ENCODE data around the gene MAP2K6. TPM values are rescaled to one million over a fixed set of nuclear protein-coding genes. Genes with fewer than 3 reads are reported as not detected.

MAP2K6 gene
- total and polyA plus RNA-seq, 2 of the 8 experiments (the other 6 are each of a cell fraction or from before 2014, with no cell fraction given), result 11.0 to 44.1 TPM

GRCh38 chr17:69557339-69557738 is 142.8 kb downstream of the MAP2K6 start:
- DNase-seq (ENCODE audit: low read depth in 1 of 2, low spot score in 2 of 2) (no peak), FAIRE-seq (no peak)
- Histone ChIP-seq H3K4me1 (replicated peaks in 1 of 4; ENCODE audit: control insufficient read depth in 3 of 4, insufficient read depth in 4 of 4, low read length in 3 of 4) (no peaks in the 10 kb centered on the region), H3K23ac (ENCODE audit: insufficient read length) (no peak overlapping the region), H4K8ac (ENCODE audit: extremely low read depth, insufficient read depth, low read length) (no peak overlapping the region), H2BK15ac (ENCODE audit: low read length) (no peak overlapping the region), H3K56ac (replicated peaks; ENCODE audit: insufficient read length, low read depth, low read length) (no peak overlapping the region), H2BK120ac (replicated peaks; ENCODE audit: low read depth, low read length) (no peak overlapping the region), H3K23me2 (ENCODE audit: low read depth, low read length) (no peaks in the 10 kb centered on the region), H3K14ac (ENCODE audit: insufficient read length) (no peak overlapping the region), H4K5ac (ENCODE audit: insufficient read length, low read depth, low read length) (no peak overlapping the region), H2AFZ (ENCODE audit: low read length) (no peak overlapping the region), H3K9ac (replicated peaks in 1 of 4; ENCODE audit: extremely low read depth in 1 of 4, low read depth in 3 of 4, low read length in 3 of 4) (no peak overlapping the region), H3K27me3 (replicated peaks in 1 of 4; ENCODE audit: control insufficient read depth in 3 of 4, extremely low read depth in 1 of 4, insufficient read depth in 3 of 4, low read length in 3 of 4) (no peaks in the 10 kb centered on the region), H3K4me3 (ENCODE audit: extremely low read depth in 1 of 4, insufficient read depth in 2 of 4, low read depth in 3 of 4, low read length in 4 of 4) (no peak overlapping the region), H2BK12ac (ENCODE audit: low read depth, low read length) (no peak overlapping the region), H3K79me2 (ENCODE audit: control insufficient read depth in 1 of 2, insufficient read depth in 2 of 2, low read length in 2 of 2) (no peaks in the 10 kb centered on the region), H3K9me3 (ENCODE audit: insufficient read depth in 2 of 2, low read depth in 1 of 2, low read length in 1 of 2) (no peaks in the 10 kb centered on the region), H2BK5ac (ENCODE audit: low read depth, low read length) (no peak overlapping the region), H2AK5ac (ENCODE audit: low read depth, low read length) (no peak overlapping the region), H3K27ac (ENCODE audit: low read depth, low read length) (no peak overlapping the region), H3K4me2 (ENCODE audit: insufficient read depth in 1 of 2, low read depth in 2 of 2, low read length in 2 of 2) (no peak overlapping the region), H3K4ac (replicated peaks; ENCODE audit: insufficient read length, low read depth, low read length) (no peak overlapping the region), H3K18ac (ENCODE audit: extremely low read depth, low read length) (no peak overlapping the region), H4K20me1 (replicated peaks in 1 of 2; ENCODE audit: control insufficient read depth in 1 of 2, insufficient read depth in 2 of 2, low read length in 2 of 2) (no peaks in the 10 kb centered on the region), H3K79me1 (ENCODE audit: low read depth, low read length) (no peaks in the 10 kb centered on the region), H3K36me3 (ENCODE audit: control insufficient read depth in 2 of 4, insufficient read depth in 4 of 4, low read length in 3 of 4) (no peaks in the 10 kb centered on the region; a peak in 1 of 8 replicates), H4K91ac (replicated peaks; ENCODE audit: insufficient read length, low read length) (no peak overlapping the region), H2BK20ac (ENCODE audit: low read length) (no peak overlapping the region)
- TF ChIP-seq, protein P1, sequence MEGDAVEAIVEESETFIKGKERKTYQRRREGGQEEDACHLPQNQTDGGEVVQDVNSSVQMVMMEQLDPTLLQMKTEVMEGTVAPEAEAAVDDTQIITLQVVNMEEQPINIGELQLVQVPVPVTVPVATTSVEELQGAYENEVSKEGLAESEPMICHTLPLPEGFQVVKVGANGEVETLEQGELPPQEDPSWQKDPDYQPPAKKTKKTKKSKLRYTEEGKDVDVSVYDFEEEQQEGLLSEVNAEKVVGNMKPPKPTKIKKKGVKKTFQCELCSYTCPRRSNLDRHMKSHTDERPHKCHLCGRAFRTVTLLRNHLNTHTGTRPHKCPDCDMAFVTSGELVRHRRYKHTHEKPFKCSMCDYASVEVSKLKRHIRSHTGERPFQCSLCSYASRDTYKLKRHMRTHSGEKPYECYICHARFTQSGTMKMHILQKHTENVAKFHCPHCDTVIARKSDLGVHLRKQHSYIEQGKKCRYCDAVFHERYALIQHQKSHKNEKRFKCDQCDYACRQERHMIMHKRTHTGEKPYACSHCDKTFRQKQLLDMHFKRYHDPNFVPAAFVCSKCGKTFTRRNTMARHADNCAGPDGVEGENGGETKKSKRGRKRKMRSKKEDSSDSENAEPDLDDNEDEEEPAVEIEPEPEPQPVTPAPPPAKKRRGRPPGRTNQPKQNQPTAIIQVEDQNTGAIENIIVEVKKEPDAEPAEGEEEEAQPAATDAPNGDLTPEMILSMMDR (IDR thresholded peaks at IDR 0.05; ENCODE audit: control extremely low read depth in 1 of 3, insufficient read depth in 1 of 3, low read depth in 1 of 3, low read length in 3 of 3), result no peak
- TF ChIP-seq BRCA1 (IDR thresholded peaks at IDR 0.05; ENCODE audit: low read depth, low read length) (no peak), GABPA (IDR thresholded peaks at IDR 0.05; ENCODE audit: borderline replicate concordance, insufficient read depth, low read length) (no peak)
- ChIA-PET CTCF (ENCODE audit: partially characterized antibody) (interaction anchor here (0.6 kb wide), 1 partner anchor 697 kb away, joined by 3 read pairs; no protein-coding TSS in a partner anchor), POLR2A (ENCODE audit: partially characterized antibody) (no interaction called here)
- 95% methylated on average over 2 of the region's 3 CpGs; no CpG with 5 or more reads in 1 of the 2 experiments for WGBS, 2 experiments (ENCODE audit: extremely low coverage in 1 of 2, insufficient coverage in 1 of 2, insufficient read length in 1 of 2, insufficient replicate concordance in 2 of 2, low coverage in 1 of 2, low lambda C conversion rate in 2 of 2, missing lambda C conversion rate in 1 of 2)

Measured in H1 (cell line).